Retinal pigment epithelial cell (primary cell): Measurements from ENCODE around the gene GPN2.
"Not testable (repeated sequence)": the region's sequence is repeated elsewhere in the genome, so short reads cannot be mapped to it uniquely, and the experiment has no call there.

ENCODE experiments used
- DNase-seq: peaks from one replicate; pipeline ENCODE4 v3.0.0-alpha.2; 2010; ENCODE audit warnings: low read depth
- H3K4me3 ChIP-seq: 2 replicates; pipeline ENCODE4 v1.5.1; 2011; ENCODE audit warnings: mild to moderate bottlenecking, low read length, control low read depth, moderate library complexity
- TF ChIP-seq, protein P1 (sequence below): conservative IDR thresholded peaks from 2 replicates; pipeline ENCODE4 v1.5.1; 2011; ENCODE audit warnings: low read depth, low read length, control low read depth, inconsistent platforms

Gene GPN2

DNA sequence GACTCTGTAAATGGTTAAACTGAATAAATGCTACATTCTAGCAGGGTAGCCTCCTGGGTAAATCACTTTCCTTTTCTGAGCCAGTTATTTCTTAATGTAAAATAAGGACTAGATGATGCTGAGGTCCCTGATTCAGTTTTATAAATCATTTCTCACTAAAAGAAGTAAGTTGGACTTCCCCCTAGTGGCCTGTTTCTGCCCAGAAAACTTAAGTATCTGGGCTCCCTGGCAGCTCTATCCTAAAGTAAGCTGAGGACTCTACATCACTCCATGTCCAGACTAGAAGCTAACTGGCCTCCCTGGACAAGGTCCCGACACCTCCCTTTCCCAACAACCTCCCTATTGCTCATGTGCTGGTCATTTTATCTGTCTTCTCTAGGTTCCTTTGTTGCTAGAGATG, 3.0 kb downstream of the GPN2 start:
- DNase-seq, result no peak
- TF ChIP-seq, protein P1, sequence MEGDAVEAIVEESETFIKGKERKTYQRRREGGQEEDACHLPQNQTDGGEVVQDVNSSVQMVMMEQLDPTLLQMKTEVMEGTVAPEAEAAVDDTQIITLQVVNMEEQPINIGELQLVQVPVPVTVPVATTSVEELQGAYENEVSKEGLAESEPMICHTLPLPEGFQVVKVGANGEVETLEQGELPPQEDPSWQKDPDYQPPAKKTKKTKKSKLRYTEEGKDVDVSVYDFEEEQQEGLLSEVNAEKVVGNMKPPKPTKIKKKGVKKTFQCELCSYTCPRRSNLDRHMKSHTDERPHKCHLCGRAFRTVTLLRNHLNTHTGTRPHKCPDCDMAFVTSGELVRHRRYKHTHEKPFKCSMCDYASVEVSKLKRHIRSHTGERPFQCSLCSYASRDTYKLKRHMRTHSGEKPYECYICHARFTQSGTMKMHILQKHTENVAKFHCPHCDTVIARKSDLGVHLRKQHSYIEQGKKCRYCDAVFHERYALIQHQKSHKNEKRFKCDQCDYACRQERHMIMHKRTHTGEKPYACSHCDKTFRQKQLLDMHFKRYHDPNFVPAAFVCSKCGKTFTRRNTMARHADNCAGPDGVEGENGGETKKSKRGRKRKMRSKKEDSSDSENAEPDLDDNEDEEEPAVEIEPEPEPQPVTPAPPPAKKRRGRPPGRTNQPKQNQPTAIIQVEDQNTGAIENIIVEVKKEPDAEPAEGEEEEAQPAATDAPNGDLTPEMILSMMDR, result peak; percentile 59
- no peak overlapping the region for H3K4me3 ChIP-seq

DNA sequence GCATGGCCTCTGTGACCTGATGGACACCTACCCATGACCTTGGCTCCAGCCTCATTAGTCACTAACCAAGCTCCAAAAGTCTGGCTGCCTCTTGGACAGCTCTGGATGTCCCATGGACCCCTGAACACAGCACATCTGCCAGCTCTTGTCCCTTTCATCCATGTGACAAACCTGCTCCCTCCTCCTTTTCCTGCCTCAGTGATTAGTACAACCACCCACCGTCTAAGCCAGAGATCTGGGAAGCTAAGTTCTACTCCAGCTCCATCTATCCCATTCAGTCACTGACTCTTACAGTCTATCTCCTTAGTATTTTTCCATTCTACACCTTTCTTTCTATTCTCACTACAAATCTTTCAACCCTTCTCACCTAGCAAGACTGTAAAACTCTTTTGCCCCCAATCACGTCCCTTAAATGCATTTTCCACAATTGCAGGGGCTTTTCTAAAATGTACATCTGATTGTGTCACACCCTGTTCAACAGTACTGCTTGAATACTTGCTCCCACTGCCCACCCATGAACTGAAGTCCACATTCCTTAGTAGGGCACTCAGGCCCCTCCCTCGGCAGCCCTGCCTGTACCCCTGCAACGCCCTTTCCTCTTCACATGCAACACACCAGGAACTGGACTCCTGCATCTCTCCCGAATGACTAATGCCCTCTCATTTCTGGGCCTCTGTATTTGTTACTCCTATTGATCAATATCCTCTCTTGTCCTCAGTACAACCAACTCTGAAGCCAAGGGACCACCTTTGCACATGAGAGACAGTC, 7.2 kb downstream of the GPN2 start:
- no peak overlapping the region for H3K4me3 ChIP-seq
- no peak for DNase-seq
- TF ChIP-seq, protein P1, result no peak

DNA sequence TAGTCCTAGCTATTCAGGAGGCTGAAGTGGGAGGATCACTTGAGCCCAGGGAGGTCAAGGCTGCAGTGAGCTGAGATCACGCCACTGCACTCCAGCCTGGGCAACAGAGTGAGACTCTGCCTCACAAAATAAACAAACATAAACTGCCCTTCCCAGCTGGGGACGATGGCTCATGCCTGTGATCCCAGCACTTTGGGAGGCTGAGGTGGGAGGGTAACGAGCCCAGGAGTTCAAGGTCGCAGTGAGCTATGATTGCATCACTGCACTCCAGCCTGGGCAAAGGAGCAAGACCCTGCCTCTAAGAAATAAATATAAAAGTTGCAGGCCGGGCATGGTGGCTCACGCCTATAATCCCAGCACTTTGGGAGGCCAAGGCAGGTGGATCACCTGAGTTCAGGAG, 8.5 kb downstream of the GPN2 start:
- H3K4me3 ChIP-seq, DNase-seq: not testable (repeated sequence)

DNA sequence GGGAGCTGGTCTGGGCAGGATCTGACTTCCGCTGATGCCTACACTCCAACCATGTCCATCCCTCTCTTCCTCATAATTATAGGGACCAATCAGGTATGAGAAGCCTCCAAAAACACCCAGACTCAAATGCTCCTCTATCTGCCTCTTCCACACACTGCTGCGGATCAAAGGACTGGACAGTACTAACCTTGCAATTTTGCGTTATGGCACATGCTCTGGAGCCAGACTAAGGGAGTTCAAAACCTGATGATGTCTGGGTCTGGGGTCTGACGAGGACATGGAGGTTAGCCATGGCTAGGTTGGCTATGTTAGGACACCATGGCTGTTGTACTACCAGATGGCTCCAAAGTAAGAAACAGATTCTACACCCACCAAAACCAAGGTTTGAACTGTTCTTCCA, 10.3 kb downstream of the GPN2 start:
- H3K4me3 ChIP-seq, result no peak overlapping the region
- TF ChIP-seq, protein P1, result no peak
- no peak for DNase-seq

DNA sequence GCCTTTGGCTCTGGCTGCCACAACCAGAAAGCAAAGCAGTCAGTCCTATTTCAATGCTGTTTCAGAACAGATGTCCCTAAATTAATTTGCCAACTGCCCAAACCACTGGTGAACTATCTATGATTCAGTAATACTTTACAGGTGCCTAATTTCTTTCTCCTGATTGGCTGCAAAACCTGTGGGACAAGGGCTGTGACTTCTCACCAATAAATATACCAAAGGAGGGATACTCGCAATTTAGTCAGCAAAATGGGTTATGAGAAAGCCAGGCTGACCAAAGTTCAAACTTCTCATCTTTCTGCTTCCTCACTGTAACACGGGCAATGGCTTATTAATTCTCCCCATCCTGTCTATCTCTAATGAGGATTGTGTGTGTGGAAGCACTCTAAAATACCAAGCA, 12.8 kb downstream of the GPN2 start:
- DNase-seq, result no peak
- H3K4me3 ChIP-seq, result no peak overlapping the region
- TF ChIP-seq, protein P1, result no peak

DNA sequence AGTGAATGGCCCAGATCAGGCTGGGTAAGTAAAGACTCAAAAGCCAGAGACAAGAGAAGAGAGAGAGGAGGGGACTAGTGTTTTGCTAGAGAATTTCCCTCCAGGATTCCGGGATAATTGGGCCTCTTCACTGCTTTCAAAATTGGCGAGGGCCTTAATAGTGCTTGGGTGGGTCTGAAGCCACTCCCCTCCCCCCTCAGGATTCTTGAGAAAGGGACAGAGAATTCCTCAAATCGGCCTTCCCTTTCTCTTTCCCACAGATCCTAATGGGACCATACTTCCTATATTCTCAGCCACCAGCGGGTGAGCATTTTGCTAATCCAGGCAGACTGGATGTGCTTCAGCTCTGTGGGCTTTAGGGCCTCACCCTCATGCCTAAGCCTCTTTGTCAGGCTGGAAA, 15.2 kb downstream of the GPN2 start:
- no peak for DNase-seq
- TF ChIP-seq, protein P1, result no peak

DNA sequence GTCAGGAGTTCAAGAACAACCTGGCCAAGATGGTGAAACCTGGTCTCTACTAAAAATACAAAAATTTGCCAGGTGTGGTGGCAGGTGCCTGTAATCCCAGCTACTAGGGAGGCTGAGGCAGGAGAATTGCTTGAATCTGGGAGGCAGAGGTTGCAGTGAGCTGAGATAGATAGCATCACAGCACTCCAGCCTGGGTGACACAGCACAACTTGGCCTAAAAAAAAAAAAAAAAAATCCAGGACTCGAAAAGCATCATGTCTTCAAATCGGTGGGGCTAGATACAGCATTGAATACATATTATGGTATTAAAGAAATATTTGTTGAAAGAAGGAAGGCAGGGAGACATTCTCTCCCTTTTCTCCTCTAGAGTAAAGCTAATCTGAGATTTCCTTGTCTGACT, 17.0 kb downstream of the GPN2 start:
- DNase-seq, H3K4me3 ChIP-seq: not testable (repeated sequence)

More for the DNA sequence above, 15.2 kb downstream of the GPN2 start:
- H3K4me3 ChIP-seq, result no peak overlapping the region

DNA sequence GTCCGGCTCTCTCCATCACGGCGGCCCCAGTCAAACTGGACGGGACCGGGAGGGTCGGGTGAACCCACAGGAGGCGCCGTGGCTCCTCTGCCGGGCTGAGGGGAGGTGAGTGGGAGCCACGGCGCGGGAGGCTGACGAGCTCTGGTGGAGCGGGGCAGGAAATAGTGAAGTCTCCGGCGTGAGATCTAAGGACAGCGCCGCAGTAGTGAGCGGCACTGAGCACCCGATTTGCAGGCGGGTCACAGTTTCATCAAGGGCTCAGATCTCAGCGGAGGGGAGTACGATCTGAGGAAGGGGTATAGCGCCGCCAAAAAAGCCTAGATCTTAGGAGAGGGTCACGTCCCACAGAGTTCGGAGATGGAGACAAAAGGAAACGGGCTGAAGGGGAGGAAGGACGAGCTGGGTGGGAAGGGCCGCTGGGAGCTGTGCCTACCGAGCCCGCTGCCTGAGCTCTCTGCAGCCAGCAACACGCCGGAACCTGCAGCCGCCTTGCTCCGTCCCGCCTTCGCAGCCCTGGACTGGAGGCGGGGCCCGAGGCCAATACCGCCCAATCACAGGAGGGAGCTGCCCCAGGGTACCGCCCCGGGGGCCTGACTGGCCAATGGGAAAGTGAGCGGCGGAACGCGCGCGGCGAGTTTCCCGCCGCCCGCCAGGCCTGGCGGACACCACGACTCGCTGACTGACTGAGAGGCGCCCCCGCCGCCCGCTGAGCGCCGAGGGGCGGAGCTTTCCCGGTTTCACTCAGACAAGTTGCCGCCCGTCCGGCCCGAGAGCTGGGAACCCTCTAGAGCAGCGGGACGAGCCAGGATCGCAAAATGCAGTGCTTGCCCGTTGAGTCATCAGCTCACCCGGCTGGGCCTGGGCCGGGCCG, 25.2 kb downstream of the GPN2 start:
- peak overlapping the region; percentile 61 for H3K4me3 ChIP-seq
- peak; percentile 89 for DNase-seq
- TF ChIP-seq, protein P1, result no peak
